K562 (cell line): ENCODE measurements around the gene DNAJB6. TPM values are rescaled to one million over a fixed set of nuclear protein-coding genes. Genes with fewer than 3 reads are reported as not detected.

ENCODE experiments used
- ASH1L ChIP-seq: fragments of 450-650 bp; IDR thresholded peaks from 2 replicates; pipeline ENCODE4 v1.6.1; 2018; ENCODE audit warnings: borderline replicate concordance, mild to moderate bottlenecking, low read depth; ENCODE audit not compliant: partially characterized antibody
- BMI1 ChIP-seq: fragments of 150-350 bp; IDR thresholded peaks from 2 replicates; pipeline ENCODE4 v1.6.1; 2014; ENCODE audit warnings: low read length
- CEBPG ChIP-seq, 3 experiments: fragments of 200-800 bp in 1 of 3; sonication (Bioruptor generic) in 1 of 3; sonication (generic) in 1 of 3; formaldehyde crosslinking in 1 of 3; IDR thresholded peaks in 2 of 3; conservative IDR thresholded peaks in 1 of 3; 2 replicates each; pipeline versions ENCODE4 v1.6.1 to v1.8.0; 2016 to 2022; ENCODE audit warnings: missing compliant biosample characterization in 2 of 3, missing genetic modification characterization in 2 of 3, mild to moderate bottlenecking in 1 of 3, missing genetic modification reagents in 1 of 3
- CREM ChIP-seq: IDR thresholded peaks from 2 replicates; pipeline ENCODE4 v1.6.1; 2014; ENCODE audit warnings: antibody characterized with exemption, low read depth
- GTF2F1 ChIP-seq: IDR thresholded peaks from 2 replicates; pipeline ENCODE4 v1.6.1; 2011; ENCODE audit warnings: low read depth, low read length, improper control_type of control experiment
- HNRNPK ChIP-seq: fragments of 200-400 bp; formaldehyde crosslinking; IDR thresholded peaks from one replicate; pipeline ENCODE4 v1.6.1; 2018; ENCODE audit warnings: mild to moderate bottlenecking, low read depth, low read length; ENCODE audit not compliant: poor library complexity, severe bottlenecking
- HOXB6 ChIP-seq: fragments of 250-450 bp; sonication (Bioruptor Pico); IDR thresholded peaks from 2 replicates; pipeline ENCODE4 v1.5.1; 2022; ENCODE audit warnings: mild to moderate bottlenecking, borderline replicate concordance
- MXI1 ChIP-seq: IDR thresholded peaks from 2 replicates; pipeline ENCODE4 v1.6.1; 2011; ENCODE audit warnings: low read depth, mild to moderate bottlenecking, improper control_type of control experiment, low read length
- TARDBP ChIP-seq: fragments of 450-650 bp; IDR thresholded peaks from 2 replicates; pipeline ENCODE4 v1.6.1; 2016
- WHSC1 ChIP-seq: IDR thresholded peaks from one replicate; pipeline ENCODE4 v1.6.1; 2012; ENCODE audit warnings: low read length, control low read depth, inconsistent platforms
- ZKSCAN3 ChIP-seq: fragments of 250-450 bp; sonication (Bioruptor Pico); IDR thresholded peaks from 2 replicates; pipeline ENCODE4 v1.4.0; 2020
- ZNF224 ChIP-seq: sonication (generic); formaldehyde crosslinking; IDR thresholded peaks from 2 replicates; pipeline ENCODE4 v1.8.0; 2022; ENCODE audit warnings: mild to moderate bottlenecking, missing genetic modification reagents
- ZNF589 ChIP-seq: fragments of 200-800 bp; sonication (Bioruptor generic); IDR thresholded peaks from 2 replicates; pipeline ENCODE4 v1.6.1; 2016; ENCODE audit warnings: low read depth, missing genetic modification characterization, missing compliant biosample characterization
- ZNF707 ChIP-seq: fragments of 250-450 bp; sonication (Bioruptor Pico); conservative IDR thresholded peaks from 2 replicates; pipeline ENCODE4 v1.8.0; 2022; ENCODE audit warnings: inconsistent platforms, mild to moderate bottlenecking, moderate library complexity
- polyA plus RNA-seq, 8 experiments: library from polyadenylated mRNA; depleted of rRNA in 4 of 8; stranded (reverse) in 5 of 8; unstranded in 3 of 8; fragments of >200 nt; fragmentation: Nextera tagmentation in 2 of 8; fragmentation: Illumina TruSeq in 1 of 8; extraction: Ambion mirVana in 2 of 8; extraction: Trizol in 1 of 8; gene quantifications; 2 replicates each; pipeline versions ENCODE4 v1.2.1 to v1.2.3, GENCODE V29; 2011 to 2014; ENCODE audit warnings: inconsistent platforms in 1 of 8, missing spikeins in 1 of 8
- total RNA-seq, 7 experiments: library from RNA; depleted of rRNA in 6 of 7; stranded (reverse); fragments of >200 nt in 6 of 7; fragmentation: Illumina TruSeq in 2 of 7; extraction: Trizol in 2 of 7; gene quantifications; 2 replicates each; pipeline versions ENCODE4 v1.2.1 to v1.2.3, GENCODE V29; 2011 to 2021; ENCODE audit warnings: low replicate concordance in 1 of 7
- TF ChIP-seq, protein P1 (sequence below): fragments of 450-650 bp; IDR thresholded peaks from 2 replicates; pipeline ENCODE4 v1.6.1; 2016; ENCODE audit warnings: borderline replicate concordance
- TF ChIP-seq, protein P2 (sequence below): fragments of 450-650 bp; IDR thresholded peaks from 2 replicates; pipeline ENCODE4 v1.6.1; 2016; ENCODE audit warnings: low read depth, mild to moderate bottlenecking, moderate library complexity
- TF ChIP-seq, protein P3 (sequence below), 2 experiments: fragments of 450-650 bp; IDR thresholded peaks; 2 replicates each; pipeline ENCODE4 v1.6.1; 2016; ENCODE audit warnings: mild to moderate bottlenecking in 2 of 2, borderline replicate concordance in 1 of 2, low read depth in 1 of 2, moderate library complexity in 1 of 2

The DNAJB6 gene
- total and polyA plus RNA-seq, 9 of the 15 experiments (the other 6 are each of a cell fraction or from before 2014, with no cell fraction given): 84.5 to 158 (median 135) TPM

DNA sequence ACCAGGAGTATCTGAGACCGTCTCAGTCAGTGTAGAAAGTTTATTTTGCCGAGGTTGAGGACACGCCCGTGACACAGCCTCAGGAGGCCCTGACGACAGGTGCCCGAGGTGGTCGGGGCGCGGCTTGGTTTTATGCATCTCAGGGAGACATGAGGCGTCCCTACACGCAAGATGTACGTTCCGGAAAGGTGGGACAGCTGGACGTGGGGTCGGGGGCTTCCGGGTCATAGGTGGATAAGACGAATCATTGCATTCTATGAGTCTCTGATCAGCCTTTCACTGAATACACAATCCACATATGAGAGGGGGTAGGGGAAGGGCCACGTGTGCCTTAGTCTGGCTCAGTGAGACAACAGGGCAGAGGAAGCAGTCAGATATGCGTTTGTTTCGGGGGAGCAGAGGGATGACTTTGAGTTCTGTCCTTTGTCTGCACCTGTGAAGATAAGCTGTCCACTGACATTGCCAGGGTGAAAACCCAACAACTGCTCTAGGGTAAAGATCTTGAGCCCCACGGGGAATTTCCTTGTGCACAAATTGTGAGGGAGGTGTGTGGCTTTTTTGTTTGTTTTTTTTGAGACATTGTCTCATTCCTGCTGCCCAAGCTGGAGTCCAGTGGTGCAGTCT is 66.2 kb downstream of the DNAJB6 start (continued):
- TF ChIP-seq, protein P1, sequence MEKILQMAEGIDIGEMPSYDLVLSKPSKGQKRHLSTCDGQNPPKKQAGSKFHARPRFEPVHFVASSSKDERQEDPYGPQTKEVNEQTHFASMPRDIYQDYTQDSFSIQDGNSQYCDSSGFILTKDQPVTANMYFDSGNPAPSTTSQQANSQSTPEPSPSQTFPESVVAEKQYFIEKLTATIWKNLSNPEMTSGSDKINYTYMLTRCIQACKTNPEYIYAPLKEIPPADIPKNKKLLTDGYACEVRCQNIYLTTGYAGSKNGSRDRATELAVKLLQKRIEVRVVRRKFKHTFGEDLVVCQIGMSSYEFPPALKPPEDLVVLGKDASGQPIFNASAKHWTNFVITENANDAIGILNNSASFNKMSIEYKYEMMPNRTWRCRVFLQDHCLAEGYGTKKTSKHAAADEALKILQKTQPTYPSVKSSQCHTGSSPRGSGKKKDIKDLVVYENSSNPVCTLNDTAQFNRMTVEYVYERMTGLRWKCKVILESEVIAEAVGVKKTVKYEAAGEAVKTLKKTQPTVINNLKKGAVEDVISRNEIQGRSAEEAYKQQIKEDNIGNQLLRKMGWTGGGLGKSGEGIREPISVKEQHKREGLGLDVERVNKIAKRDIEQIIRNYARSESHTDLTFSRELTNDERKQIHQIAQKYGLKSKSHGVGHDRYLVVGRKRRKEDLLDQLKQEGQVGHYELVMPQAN: no peak
- TF ChIP-seq BMI1 (no peak), HOXB6 (CRISPR knock-in tag) (no peak), TARDBP (no peak), ZNF707 (CRISPR knock-in tag) (no peak), HNRNPK (no peak), ZNF224 (CRISPR knock-in tag) (no peak), WHSC1 (no peak), CREM (peak; percentile 78), ASH1L (no peak), ZNF589 (CRISPR knock-in tag) (no peak), MXI1 (peak; percentile 73; the same call in 1 of the 2 replicates), ZKSCAN3 (no peak), GTF2F1 (no peak), CEBPG (CRISPR knock-in tag; IDR thresholded peaks at IDR 0.05) (no peak), CEBPG (tag; conservative IDR thresholded peaks at IDR 0.05 in 1 of 2, IDR thresholded peaks at IDR 0.05 in 1 of 2) (no peak)
- TF ChIP-seq, protein P2, sequence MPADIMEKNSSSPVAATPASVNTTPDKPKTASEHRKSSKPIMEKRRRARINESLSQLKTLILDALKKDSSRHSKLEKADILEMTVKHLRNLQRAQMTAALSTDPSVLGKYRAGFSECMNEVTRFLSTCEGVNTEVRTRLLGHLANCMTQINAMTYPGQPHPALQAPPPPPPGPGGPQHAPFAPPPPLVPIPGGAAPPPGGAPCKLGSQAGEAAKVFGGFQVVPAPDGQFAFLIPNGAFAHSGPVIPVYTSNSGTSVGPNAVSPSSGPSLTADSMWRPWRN: no peak
- TF ChIP-seq, protein P3, sequence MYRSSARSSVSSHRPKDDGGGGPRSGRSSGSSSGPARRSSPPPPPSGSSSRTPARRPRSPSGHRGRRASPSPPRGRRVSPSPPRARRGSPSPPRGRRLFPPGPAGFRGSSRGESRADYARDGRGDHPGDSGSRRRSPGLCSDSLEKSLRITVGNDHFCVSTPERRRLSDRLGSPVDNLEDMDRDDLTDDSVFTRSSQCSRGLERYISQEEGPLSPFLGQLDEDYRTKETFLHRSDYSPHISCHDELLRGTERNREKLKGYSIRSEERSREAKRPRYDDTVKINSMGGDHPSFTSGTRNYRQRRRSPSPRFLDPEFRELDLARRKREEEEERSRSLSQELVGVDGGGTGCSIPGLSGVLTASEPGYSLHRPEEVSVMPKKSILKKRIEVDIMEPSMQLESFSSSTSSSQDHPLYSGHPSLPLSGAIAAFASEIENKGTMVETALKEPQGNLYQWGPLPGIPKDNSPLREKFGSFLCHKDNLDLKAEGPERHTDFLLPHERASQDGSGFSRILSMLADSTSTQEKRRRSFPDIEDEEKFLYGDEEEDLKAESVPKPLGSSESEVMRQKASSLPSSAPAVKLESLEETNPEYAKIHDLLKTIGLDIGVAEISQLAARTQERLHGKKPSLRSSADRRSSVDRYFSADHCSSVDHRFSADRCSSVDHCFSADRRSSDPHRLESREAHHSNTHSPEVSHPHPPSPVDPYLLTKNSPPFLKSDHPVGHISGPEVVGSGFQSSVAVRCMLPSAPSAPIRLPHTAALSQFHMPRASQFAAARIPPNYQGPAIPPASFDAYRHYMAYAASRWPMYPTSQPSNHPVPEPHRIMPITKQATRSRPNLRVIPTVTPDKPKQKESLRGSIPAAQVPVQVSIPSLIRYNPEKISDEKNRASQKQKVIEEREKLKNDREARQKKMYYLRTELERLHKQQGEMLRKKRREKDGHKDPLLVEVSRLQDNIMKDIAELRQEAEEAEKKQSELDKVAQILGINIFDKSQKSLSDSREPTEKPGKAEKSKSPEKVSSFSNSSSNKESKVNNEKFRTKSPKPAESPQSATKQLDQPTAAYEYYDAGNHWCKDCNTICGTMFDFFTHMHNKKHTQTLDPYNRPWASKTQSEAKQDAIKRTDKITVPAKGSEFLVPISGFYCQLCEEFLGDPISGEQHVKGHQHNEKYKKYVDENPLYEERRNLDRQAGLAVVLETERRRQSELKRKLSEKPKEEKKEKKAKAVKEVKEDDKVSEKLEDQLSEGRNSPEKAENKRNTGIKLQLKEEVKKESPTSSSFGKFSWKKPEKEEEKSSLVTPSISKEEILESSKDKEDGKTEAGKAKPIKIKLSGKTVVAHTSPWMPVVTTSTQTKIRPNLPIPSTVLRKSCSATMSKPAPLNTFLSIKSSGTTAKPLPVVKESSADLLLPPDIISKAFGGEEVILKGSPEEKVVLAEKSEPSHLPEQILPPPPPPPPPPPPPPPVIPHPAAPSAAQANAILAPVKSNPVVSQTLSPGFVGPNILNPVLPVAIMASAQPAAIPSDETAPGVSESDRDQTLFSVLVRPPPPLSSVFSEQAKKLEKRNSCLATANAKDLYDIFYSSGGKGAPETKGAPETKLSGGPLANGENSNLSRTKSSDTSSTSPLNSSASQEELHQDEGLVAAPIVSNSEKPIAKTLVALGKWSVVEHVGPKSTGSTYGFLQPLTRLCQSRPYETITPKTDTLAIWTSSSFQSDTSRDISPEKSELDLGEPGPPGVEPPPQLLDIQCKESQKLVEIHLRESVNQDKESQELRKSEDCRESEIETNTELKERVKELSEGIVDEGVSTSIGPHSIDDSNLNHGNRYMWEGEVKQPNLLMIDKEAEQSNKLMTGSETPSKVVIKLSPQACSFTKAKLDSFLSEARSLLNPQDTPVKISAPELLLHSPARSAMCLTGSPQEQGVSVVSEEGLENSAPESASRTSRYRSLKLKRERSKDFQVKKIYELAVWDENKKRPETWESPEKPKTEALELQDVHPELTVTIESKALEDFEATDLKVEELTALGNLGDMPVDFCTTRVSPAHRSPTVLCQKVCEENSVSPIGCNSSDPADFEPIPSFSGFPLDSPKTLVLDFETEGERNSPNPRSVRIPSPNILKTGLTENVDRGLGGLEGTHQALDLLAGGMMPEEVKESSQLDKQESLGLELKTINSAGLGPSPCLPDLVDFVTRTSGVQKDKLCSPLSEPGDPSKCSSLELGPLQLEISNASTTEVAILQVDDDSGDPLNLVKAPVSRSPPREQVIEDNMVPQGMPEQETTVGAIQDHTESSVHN (IDR thresholded peaks at IDR 0.05; ENCODE audit: borderline replicate concordance in 1 of 2, low read depth in 1 of 2): no peak
